Prostate gland (tissue), 2 donors: Measurements from ENCODE around the gene STRN3.
"Not testable (repeated sequence)": the region's sequence is repeated elsewhere in the genome, so short reads cannot be mapped to it uniquely, and the experiment has no call there.

Source experiments
- CTCF ChIP-seq, 4 experiments: fragments of 200-600 bp in 2 of 4; fragments of 450-650 bp in 2 of 4; sonication (generic) in 2 of 4; IDR thresholded peaks; 1 replicate in 3 of 4; 2 replicates in 1 of 4; pipeline ENCODE4 v1.5.1; 2016 to 2019; ENCODE audit warnings: antibody characterized with exemption in 4 of 4, mild to moderate bottlenecking in 2 of 4, moderate library complexity in 2 of 4
- POLR2AphosphoS5 ChIP-seq: sonication (generic); formaldehyde crosslinking; IDR thresholded peaks from one replicate; pipeline ENCODE4 v1.6.1; 2017; ENCODE audit warnings: antibody characterized with exemption

DNA sequence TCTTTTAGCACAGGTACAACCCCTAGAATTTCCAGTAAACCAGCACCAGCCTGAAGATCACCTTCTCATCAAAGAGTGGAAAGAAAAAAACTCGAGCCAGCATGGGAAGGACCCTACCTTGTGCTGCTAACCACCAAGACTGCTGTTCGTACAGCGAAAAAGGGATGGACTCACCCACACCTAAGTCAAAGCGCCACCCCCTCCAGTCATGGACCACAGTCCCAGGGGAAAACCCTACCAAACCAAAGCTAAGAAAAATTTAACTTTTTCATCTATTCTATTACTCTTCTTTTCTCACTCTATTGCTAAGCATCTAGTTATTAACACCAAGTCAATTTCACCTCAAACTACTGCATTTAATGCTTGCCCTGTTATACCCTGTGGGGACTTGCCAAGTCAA is 56.4 kb downstream of the STRN3 start:
- not testable (repeated sequence) for TF ChIP-seq CTCF (IDR thresholded peaks at IDR 0.05); POLR2AphosphoS5
